HUDEP-2 (cell line): ENCODE results near the gene ASTN2.

Experiments used
- DNase-seq, 76 experiments: peaks; one replicate each; lab custom pipeline; 2025; ENCODE audit not compliant: unreplicated experiment in 76 of 76; lab: John Stamatoyannopoulos, UW

The ASTN2 gene

GRCh38 chr9:117125531-117125930 lies 289.3 kb downstream of the ASTN2 start:
- DNase-seq = no peak

GRCh38 chr9:117123729-117124128 lies 291.1 kb downstream of the ASTN2 start:
- no peak for DNase-seq

DNA sequence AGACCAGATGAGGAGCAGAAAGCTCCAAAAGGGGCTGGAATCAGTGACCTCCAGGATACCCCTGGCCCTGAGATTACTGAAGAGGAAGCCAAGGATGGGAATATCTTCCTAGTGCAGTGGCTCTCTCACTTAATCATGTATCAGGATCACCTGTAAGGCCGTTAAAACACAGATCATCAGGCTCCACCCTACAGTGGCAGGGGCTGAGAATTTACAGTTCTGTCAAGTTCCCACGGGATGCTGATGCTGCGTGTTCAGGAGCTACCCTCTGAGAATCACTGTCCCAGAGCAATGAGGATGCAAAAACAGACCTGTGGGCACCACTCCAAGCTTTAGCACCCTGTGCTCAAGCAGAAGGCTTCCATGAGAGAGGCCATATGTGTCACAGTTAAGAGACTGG lies 291.9 kb downstream of the ASTN2 start:
- no peak for DNase-seq

DNA sequence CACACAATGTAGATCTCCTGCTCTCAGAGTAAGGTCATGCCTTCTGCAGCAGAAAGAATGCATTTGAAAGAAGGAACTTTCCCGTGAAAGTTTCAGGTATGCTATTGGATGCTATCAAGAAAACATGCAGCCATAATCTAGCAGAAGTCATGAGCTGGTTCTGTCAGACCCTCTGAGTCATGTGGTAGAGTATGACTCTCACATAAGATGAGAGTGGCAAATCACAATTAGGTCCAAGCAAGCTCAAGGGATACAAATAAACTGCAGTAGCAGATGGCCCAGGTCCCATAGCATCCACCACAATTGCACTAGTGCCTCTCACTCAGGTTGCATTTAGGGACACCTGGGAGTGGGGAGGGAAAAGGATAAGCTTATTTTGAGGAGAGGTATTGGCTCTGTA lies 292.8 kb downstream of the ASTN2 start:
- no peak for DNase-seq

DNA sequence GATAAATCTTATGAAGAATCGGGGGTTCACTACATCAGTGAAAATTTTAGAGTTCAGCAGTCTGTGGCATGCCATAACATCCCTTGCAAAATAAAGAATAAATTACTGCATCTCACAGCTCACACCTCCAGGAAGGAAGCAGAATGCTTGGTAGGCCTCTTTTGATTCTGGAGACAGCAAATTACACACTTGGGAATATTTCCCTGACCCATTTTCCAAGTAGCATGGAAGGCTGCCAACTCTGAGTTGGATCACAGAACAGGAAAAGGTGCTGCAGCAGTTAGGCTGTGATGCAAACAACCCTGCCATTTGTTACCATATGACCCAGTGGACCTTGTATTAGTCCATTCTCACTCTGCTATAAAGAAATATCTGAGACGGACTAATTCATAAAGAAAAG lies 293.5 kb downstream of the ASTN2 start:
- no peak for DNase-seq

GRCh38 chr9:117120061-117120460 lies 294.8 kb downstream of the ASTN2 start:
- no peak for DNase-seq

DNA sequence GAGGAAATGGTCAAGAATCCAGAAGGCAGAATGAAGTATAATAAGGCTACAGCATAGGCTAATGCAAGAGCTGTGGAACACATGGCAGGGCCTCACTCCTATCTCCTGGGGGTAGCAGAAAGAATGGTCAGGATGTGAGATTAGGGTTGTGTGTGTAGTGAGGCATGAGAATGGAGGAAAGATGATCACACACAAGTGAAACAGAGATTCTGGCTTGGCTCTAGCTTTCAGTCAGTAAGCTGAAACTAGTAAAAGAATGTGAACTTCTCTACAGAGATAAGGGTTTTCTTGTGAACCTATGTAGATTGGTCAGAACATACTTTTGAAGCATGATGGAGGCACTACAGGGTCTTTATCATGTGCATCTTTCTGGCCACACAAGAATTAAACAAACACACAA lies 298.8 kb downstream of the ASTN2 start:
- no peak for DNase-seq

GRCh38 chr9:117114768-117115167 lies 300.1 kb downstream of the ASTN2 start:
- peak in 3 of 76 experiments; percentile 0 to 11 (median 9) for DNase-seq

DNA sequence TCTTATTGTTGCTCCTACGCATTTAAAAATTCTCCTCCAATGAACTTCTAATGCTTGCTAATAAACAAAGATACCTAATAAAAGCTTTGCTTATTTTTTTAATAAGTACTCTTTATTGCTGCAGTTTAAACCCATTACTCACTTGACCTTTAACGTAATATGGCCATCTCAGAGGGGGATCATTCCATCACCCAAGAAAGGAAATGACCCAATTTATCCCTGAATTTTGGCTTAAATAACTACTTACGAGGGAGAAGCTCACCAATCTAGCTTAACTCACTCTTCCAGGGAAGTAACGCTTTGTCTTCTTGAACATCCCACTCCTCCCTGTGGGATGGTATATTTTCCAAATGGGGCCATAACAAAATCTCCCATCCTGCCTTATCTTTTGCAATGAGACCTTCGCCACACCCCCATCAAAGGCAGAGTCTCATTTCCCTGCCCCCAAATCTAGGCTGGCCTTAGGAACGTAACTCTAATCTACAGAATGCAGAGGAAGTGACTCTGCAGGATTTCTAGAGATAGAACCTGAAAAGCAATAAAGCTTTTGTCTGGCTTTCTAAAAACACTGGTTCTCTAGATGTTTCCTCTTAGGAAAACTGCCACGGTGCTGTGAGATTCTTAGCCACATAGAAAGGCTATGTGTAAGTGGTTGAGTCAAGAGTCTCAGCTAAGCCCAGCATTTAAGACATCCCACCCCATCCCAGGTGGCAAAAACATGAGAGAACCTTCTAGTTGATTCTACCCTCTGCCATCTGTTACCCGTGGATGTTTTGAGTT lies 310.0 kb downstream of the ASTN2 start:
- DNase-seq = peak in 1 of 76 experiments; percentile 2

DNA sequence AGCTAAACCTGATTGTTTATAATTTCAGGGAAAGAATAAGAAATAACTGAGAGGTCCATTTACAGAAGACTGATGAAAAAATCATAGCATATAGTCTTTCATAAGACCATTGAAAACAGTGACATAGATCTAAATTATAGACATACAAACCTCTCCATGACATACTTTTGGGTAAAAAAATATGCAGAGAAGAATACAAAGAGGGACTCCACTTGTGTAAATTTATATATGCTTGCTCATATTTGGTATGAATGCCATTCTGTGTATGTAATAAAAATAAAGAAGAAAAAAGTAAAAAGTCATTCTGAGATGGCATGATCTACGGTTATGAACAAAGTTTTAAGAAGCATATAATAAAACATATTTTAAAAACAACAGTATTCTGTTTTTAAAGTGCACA lies 310.7 kb downstream of the ASTN2 start:
- DNase-seq = no peak

DNA sequence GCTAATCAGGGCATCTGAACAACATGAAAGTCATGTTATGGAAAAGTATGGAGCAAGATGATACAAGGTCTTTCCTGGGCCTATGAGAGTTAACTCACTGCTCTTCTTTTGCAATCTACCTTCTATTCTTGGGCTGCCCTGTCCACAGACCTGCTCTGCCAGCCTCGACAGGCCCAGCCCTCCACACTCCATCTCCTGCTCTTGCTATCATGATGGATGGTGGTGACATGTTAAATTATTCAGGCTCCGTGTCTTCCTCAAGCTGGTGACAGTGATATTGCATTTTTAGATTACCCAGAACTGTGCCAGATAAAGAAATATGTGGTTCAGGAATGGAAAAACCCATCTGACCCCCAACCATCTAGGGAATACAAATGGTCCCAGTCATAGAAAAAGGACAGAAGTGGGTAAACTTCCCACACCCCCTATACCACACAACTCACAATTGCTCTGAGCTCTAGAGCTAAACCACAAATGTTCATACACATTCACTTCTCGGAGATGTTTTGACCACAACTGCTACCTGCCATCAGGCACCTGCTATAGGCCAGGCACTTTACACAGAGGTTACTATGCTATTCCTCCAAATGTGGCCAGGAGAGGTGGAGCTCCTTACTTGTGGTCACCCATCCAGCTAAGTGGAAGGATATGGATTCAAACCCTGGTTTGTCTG lies 311.3 kb downstream of the ASTN2 start:
- no peak for DNase-seq

DNA sequence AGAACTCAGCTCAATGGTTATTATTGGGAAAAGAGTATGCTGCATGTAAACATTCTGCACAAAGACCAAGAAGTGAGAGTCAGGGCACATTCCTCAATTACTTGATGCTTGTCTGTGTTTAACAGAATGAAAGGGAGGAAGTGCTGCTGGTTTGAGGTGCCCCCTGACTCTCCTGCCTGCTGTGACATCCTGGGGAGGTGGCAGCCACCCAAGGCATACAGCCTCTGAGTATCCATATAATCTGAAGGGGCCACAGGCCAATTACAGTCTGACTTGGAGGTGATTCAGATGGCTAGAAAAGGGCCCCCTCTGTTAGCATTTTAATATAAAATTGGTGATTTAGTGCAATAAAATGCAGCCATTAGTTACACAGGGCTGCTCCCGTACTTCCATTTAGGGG lies 313.8 kb downstream of the ASTN2 start:
- no peak for DNase-seq

- DNase-seq = no peak
Measured at GRCh38 chr9:117098331-117098730, 316.5 kb downstream of the ASTN2 start.

GRCh38 chr9:117097761-117098160 lies 317.1 kb downstream of the ASTN2 start:
- DNase-seq = no peak

- no peak for DNase-seq
Measured at GRCh38 chr9:117096138-117096537, 318.7 kb downstream of the ASTN2 start.

DNA sequence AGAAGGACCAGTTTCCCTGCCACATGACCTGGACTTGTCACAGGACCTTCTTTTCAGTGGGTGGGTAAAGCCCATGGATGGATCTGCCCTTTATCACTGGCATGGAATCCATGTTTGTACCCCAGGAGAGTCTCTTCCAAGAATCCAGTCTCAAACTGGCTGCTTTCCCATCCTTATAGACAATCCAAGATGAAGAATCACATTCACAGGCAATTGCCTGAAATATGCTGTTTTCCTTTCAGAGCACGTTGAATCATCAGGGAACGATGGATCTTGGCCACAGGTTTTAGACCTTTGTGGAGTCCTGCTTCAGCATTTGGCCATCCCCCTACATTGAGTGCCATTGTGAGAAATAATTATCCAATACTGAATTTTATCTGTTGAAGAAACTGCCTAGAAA lies 319.8 kb downstream of the ASTN2 start:
- no peak for DNase-seq

GRCh38 chr9:117093891-117094844 lies 320.7 kb downstream of the ASTN2 start:
- no peak for DNase-seq

- DNase-seq = peak in 2 of 76 experiments; percentile 1 to 6
Measured at GRCh38 chr9:117092582-117092981, 322.3 kb downstream of the ASTN2 start.

- DNase-seq = no peak
Measured at GRCh38 chr9:117091529-117091928, 323.3 kb downstream of the ASTN2 start.

GRCh38 chr9:117088786-117089185 lies 326.1 kb downstream of the ASTN2 start:
- DNase-seq = no peak

DNA sequence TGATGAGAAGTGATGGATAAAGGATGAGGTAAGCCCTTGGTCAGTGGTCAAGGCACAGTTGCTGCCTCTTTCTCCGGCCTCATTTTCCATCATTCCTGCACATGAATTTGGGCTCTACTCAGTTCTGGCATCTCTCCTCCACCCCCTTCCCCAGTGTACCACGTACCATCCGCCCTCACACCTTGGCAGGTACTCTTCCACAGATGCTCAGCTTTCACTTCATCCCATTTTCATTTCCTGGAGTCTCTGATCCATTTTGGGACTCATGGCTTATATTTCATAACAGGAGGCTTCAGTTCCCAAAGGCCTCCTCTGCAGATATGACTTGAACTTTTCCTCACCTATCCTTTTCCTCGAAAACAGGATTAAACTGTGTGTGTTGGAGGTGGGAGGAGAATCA lies 326.7 kb downstream of the ASTN2 start:
- no peak for DNase-seq
